DMS 273 (cell line): ENCODE measurements around the gene DNM1.

Experiments used
- DNase-seq: peaks from one replicate; lab custom pipeline; 2025; ENCODE audit not compliant: unreplicated experiment; lab: John Stamatoyannopoulos, UW

The DNM1 gene

GRCh38 chr9:128203024-128203706 lies at the start of gene DNM1:
Gene DNM1, plus strand, starts transcription at chr9:128203379. Its CDS starts 92 bp downstream, at chr9:128203471.
- peak; percentile 89 for DNase-seq

- DNase-seq, result no peak
These were observed 49.1 kb upstream of the DNM1 start for GRCh38 chr9:128153947-128154695.

GRCh38 chr9:128155736-128156500 lies 47.3 kb upstream of the DNM1 start:
- no peak for DNase-seq

- no peak for DNase-seq
These were observed 43.7 kb upstream of the DNM1 start for GRCh38 chr9:128159522-128159783.

- DNase-seq, result peak; percentile 97
These were observed 43.2 kb upstream of the DNM1 start, which contains the start of gene BBLN for GRCh38 chr9:128159784-128160602. Gene BBLN, plus strand, starts transcription at chr9:128160265. Its CDS starts 143 bp downstream, at chr9:128160408.

GRCh38 chr9:128160603-128160987 lies 42.6 kb upstream of the DNM1 start:
- DNase-seq, result peak; percentile 64

- peak; percentile 23 for DNase-seq
These were observed 41.8 kb upstream of the DNM1 start for GRCh38 chr9:128161215-128161902.

GRCh38 chr9:128162215-128163026 lies 40.8 kb upstream of the DNM1 start:
- peak; percentile 32 for DNase-seq

- no peak for DNase-seq
These were observed 40.1 kb upstream of the DNM1 start for GRCh38 chr9:128163027-128163515.

- DNase-seq, result no peak
These were observed 39.5 kb upstream of the DNM1 start for GRCh38 chr9:128163523-128164306.

GRCh38 chr9:128164307-128164885 lies 38.8 kb upstream of the DNM1 start:
- DNase-seq, result no peak

- no peak for DNase-seq
These were observed 37.0 kb upstream of the DNM1 start for GRCh38 chr9:128166169-128166568.

GRCh38 chr9:128167209-128167608 lies 36.0 kb upstream of the DNM1 start:
- DNase-seq, result no peak

GRCh38 chr9:128168731-128169308 lies 34.4 kb upstream of the DNM1 start:
- peak; percentile 22 for DNase-seq

- DNase-seq, result peak; percentile 80
These were observed 33.7 kb upstream of the DNM1 start for GRCh38 chr9:128169492-128169891.

GRCh38 chr9:128169925-128170324 lies 33.3 kb upstream of the DNM1 start:
- DNase-seq, result peak; percentile 91

GRCh38 chr9:128174062-128174461 lies 29.1 kb upstream of the DNM1 start:
- no peak for DNase-seq

GRCh38 chr9:128175102-128175563 lies 28.0 kb upstream of the DNM1 start:
- no peak for DNase-seq
